ENCODE measurements around the gene IGF1R.

GRCh38 chr15:98898122-98898521 is 249.8 kb downstream of the IGF1R start:
- TF ChIP-seq POLR2AphosphoS5 (IDR thresholded peaks at IDR 0.05) (no peak), CTCF (IDR thresholded peaks at IDR 0.05) (no peak)

Measured in suprapubic skin (tissue), 3 donors.